Measurements from ENCODE around the gene RORB. TPM values are rescaled to one million over a fixed set of nuclear protein-coding genes. Genes with fewer than 3 reads are reported as not detected.

Gene RORB
- total and polyA plus RNA-seq, 4 experiments from 2014 or later: not detected

- H3K36me3 ChIP-seq (ENCODE audit: insufficient read depth, low read length): no peaks in the 10 kb centered on the region
- no peaks in the 10 kb centered on the region for H3K27me3 ChIP-seq (ENCODE audit: insufficient read depth, low read length)
- H3K9me3 ChIP-seq (ENCODE audit: control insufficient read depth in 1 of 2, low read length in 2 of 2): no peaks in the 10 kb centered on the region
- no peak overlapping the region for H3K27ac ChIP-seq (ENCODE audit: low read depth, low read length)
- H3K27ac Mint-ChIP-seq: no peak overlapping the region
- no peaks in the 10 kb centered on the region for H3K9me3 Mint-ChIP-seq
- POLR2A ChIA-PET (ENCODE audit: partially characterized antibody): no interaction called here
- no peaks in the 10 kb centered on the region for H3K4me1 Mint-ChIP-seq
- no peaks in the 10 kb centered on the region for H3K36me3 Mint-ChIP-seq
- H3K4me1 ChIP-seq (ENCODE audit: insufficient read depth, low read length): no peaks in the 10 kb centered on the region
- H3K4me3 ChIP-seq (ENCODE audit: low read length in 2 of 2): no peak overlapping the region
- peaks cover 3 to 7% of the 10 kb centered on the region in 2 donors for H3K27me3 Mint-ChIP-seq
- DNase-seq: no peak
- intact Hi-C loops (cut with micrococcal nuclease): no loop called here
- H3K4me3 Mint-ChIP-seq: no peak overlapping the region
- CTCF ChIA-PET (ENCODE audit: partially characterized antibody): no interaction called here
These were observed 239.5 kb downstream of the RORB start for GRCh38 chr9:74736646-74737045.

GRCh38 chr9:74742191-74742790, 245.2 kb downstream of the RORB start:
- Mint-ChIP-seq H3K4me1 (peaks cover 0 to 3% (median 0%) of the 10 kb centered on the region in 4 donors), H3K27me3 (peaks cover 10 to 18% of the 10 kb centered on the region in 2 donors), H3K36me3 (no peaks in the 10 kb centered on the region), H3K9me3 (peaks cover 0 to 4% (median 0%) of the 10 kb centered on the region in 8 donors), H3K27ac (no peak overlapping the region), H3K4me3 (no peak overlapping the region)
- Histone ChIP-seq H3K4me3 (ENCODE audit: low read length in 2 of 2) (no peak overlapping the region), H3K27ac (ENCODE audit: low read depth, low read length) (no peak overlapping the region), H3K27me3 (ENCODE audit: insufficient read depth, low read length) (no peaks in the 10 kb centered on the region), H3K36me3 (ENCODE audit: insufficient read depth, low read length) (no peaks in the 10 kb centered on the region), H3K9me3 (ENCODE audit: control insufficient read depth in 1 of 2, low read length in 2 of 2) (no peaks in the 10 kb centered on the region), H3K4me1 (ENCODE audit: insufficient read depth, low read length) (no peaks in the 10 kb centered on the region)
- intact Hi-C loops (cut with micrococcal nuclease): loop anchor here (2.0 kb wide), 1 partner anchor 1541 kb away; no protein-coding TSS in a partner anchor
- ChIA-PET CTCF (ENCODE audit: partially characterized antibody) (interaction anchor here (1.0 to 1.1 kb wide), 2 partner anchors 11 to 28 kb away, joined by 3 to 4 read pairs; no protein-coding TSS in a partner anchor), POLR2A (ENCODE audit: partially characterized antibody) (no interaction called here)
- no peak for DNase-seq
